Astrocyte of the spinal cord (primary cell): ENCODE data around the gene GRK3.

Source experiments
- DNase-seq: peaks from one replicate; pipeline ENCODE4 v3.0.0; 2011; ENCODE audit warnings: low read depth, low spot score
- H3K4me3 ChIP-seq: 2 replicates; pipeline ENCODE4 v1.5.1; 2011; ENCODE audit warnings: low read depth, mild to moderate bottlenecking, low read length, moderate library complexity
- in situ Hi-C: cut with HindIII; loops from 2 replicates; pipeline ENCODE4 v1.10.0; 2017; ENCODE audit warnings: low sequenced_read_pairs
- TF ChIP-seq, protein P1 (sequence below): IDR thresholded peaks from 2 replicates; pipeline ENCODE4 v1.5.1; 2012; ENCODE audit warnings: low read depth, mild to moderate bottlenecking, low read length, inconsistent platforms

The GRK3 gene

DNA sequence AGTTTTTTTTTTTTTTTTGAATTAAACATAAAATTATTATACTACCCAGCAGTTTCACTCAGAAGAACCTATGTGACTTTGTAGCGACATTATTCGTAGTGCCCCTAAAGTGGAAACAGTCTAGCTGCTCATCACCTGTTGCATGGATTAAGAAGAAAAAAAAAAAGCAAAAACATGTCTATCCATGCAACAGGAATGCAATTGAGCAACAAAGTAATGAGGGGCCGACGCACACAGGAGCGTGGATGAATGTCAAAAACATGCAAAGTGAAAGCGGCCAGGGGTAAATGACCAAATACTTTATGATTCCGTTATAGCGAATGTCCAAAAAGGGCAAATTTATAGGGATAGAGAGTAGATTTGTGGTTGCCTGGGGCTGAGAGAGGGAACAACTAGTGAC, 193.8 kb downstream of the GRK3 start:
- in situ Hi-C loops: no loop called here
- no peak for DNase-seq

DNA sequence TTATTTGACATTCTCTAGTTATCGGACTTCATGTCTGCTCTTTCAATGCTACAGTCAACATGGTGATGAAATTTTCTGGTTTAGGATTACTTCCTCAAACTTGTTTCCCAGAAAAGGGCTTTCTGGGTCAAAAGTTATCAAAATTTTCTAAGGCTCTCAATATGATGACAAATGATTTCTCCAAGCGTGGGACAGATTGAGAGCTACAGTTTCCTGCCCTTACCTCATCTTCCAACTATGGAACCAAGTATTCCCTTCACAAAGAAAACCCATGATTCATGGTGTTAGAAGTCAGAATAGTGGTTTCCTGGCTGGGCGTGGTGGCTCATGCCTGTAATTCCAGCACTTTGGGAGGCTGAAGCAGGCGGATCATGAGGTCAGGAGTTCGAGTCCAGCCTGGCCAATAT, 195.4 kb downstream of the GRK3 start:
- H3K4me3 ChIP-seq: no peak overlapping the region
- in situ Hi-C loops: no loop called here
- peak; percentile 96 for DNase-seq
- TF ChIP-seq, protein P1, sequence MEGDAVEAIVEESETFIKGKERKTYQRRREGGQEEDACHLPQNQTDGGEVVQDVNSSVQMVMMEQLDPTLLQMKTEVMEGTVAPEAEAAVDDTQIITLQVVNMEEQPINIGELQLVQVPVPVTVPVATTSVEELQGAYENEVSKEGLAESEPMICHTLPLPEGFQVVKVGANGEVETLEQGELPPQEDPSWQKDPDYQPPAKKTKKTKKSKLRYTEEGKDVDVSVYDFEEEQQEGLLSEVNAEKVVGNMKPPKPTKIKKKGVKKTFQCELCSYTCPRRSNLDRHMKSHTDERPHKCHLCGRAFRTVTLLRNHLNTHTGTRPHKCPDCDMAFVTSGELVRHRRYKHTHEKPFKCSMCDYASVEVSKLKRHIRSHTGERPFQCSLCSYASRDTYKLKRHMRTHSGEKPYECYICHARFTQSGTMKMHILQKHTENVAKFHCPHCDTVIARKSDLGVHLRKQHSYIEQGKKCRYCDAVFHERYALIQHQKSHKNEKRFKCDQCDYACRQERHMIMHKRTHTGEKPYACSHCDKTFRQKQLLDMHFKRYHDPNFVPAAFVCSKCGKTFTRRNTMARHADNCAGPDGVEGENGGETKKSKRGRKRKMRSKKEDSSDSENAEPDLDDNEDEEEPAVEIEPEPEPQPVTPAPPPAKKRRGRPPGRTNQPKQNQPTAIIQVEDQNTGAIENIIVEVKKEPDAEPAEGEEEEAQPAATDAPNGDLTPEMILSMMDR: no peak

More for the DNA sequence above, 193.8 kb downstream of the GRK3 start:
- TF ChIP-seq, protein P1: no peak
- H3K4me3 ChIP-seq: no peak overlapping the region

DNA sequence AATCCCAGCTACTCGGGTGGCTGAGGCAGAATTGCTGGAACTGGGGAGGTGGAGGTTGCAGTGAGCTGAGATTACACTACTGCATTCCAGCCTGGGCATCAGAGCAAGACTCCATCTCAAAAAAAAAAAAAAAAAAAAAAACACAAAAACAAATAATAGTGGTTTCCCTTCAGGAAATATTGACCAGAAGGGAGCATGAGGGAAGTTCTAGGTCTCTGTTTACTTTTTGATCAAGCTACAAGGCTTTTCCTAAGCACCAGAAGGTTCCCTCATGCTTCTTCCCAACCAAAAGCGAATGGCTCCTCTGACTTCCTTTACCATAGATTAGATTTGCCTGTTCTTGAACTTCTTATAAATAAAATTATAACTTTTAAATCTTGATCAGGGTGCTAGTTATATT, 195.8 kb downstream of the GRK3 start:
- peak; percentile 22 for DNase-seq
- TF ChIP-seq, protein P1: no peak
- H3K4me3 ChIP-seq: no peak overlapping the region
- in situ Hi-C loops: no loop called here

DNA sequence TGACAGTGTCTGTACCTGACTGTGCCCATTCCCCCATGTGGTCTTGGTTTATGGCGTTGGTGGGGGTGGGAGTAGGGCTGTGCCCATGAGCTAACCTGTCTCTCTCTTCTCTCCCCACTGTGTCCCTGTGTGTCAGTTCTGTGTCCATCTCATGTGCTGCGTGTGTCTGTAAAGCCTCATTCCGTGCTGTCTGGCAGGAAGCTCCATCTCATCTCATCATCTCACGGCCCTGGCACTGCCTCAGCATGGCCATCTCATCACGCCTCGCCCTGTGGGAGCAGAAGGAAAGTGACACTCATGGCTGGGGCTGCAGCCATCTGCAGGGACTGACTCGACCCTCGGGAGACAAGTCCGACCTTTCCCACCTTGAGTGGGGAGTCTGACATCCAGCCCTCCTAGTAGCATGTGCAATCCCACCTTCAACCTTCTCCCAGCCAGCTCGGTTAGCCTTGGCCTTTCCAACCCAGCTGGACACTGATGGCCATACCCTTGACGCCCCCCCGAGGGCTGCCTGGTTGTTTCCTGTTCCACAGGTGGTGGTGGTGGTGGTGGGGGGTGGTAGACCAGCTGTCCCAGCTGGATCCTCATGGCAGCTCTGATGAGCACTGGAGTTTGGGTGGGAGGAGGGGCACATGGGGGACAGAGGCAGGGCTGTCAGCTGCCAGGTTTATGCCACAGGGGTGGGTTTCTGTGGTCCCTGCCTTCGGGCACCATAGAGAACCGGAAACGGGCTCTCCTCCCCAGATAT, 196.5 kb downstream of the GRK3 start:
- H3K4me3 ChIP-seq: no peak overlapping the region
- in situ Hi-C loops: no loop called here
- TF ChIP-seq, protein P1: no peak
- DNase-seq: no peak

GRCh38 chr22:25762147-25762546, 197.7 kb downstream of the GRK3 start:
- TF ChIP-seq, protein P1: no peak
- H3K4me3 ChIP-seq: no peak overlapping the region
- in situ Hi-C loops: no loop called here
- DNase-seq: no peak

GRCh38 chr22:25763239-25763777, 198.8 kb downstream of the GRK3 start:
- in situ Hi-C loops: no loop called here
- H3K4me3 ChIP-seq: no peak overlapping the region
- DNase-seq: no peak
- TF ChIP-seq, protein P1: no peak
